Putamen (tissue), 1 donor: ENCODE data around the gene DSTN.
A peak's percentile ranks its signal among the peaks of the same experiment; 100 is the strongest.

Source experiments
- DNase-seq: peaks from one replicate; pipeline ENCODE4 v3.0.0-alpha.2; 2016; ENCODE audit warnings: low spot score

DSTN gene

GRCh38 chr20:17549131-17549530, 20.7 kb upstream of the DSTN start:
- DNase-seq: no peak

GRCh38 chr20:17555106-17555505, 14.8 kb upstream of the DSTN start:
- DNase-seq: no peak

GRCh38 chr20:17556837-17557674, 12.8 kb upstream of the DSTN start:
- DNase-seq: no peak

GRCh38 chr20:17557675-17558006, 12.2 kb upstream of the DSTN start:
- DNase-seq: no peak

- no peak for DNase-seq
Observed at GRCh38 chr20:17558154-17558940, 11.5 kb upstream of the DSTN start.

- DNase-seq: no peak
Observed at GRCh38 chr20:17558941-17559304, 11.0 kb upstream of the DSTN start.

- DNase-seq: no peak
Observed at GRCh38 chr20:17559338-17559737, 10.5 kb upstream of the DSTN start.

GRCh38 chr20:17560344-17561074, 9.4 kb upstream of the DSTN start:
- DNase-seq: no peak

GRCh38 chr20:17562804-17563305, 7.0 kb upstream of the DSTN start:
- DNase-seq: no peak

GRCh38 chr20:17565169-17565845, 4.6 kb upstream of the DSTN start:
- DNase-seq: no peak

GRCh38 chr20:17566345-17566744, 3.5 kb upstream of the DSTN start:
- no peak for DNase-seq

GRCh38 chr20:17568045-17568788, 1.7 kb upstream of the DSTN start:
- no peak for DNase-seq

GRCh38 chr20:17568972-17569521, 828 bp upstream of the DSTN start:
- peak; percentile 25 for DNase-seq

GRCh38 chr20:17570347-17571152, 675 bp downstream of the DSTN start:
- peak; percentile 47 for DNase-seq

GRCh38 chr20:17571153-17571527, 1.3 kb downstream of the DSTN start:
- no peak for DNase-seq

- no peak for DNase-seq
Observed at GRCh38 chr20:17572034-17572638, 2.3 kb downstream of the DSTN start.

- DNase-seq: no peak
Observed at GRCh38 chr20:17573463-17573862, 3.6 kb downstream of the DSTN start.

GRCh38 chr20:17576215-17576614, 6.3 kb downstream of the DSTN start:
- DNase-seq: no peak

- DNase-seq: no peak
Observed at GRCh38 chr20:17579369-17580039, 9.6 kb downstream of the DSTN start.
